ENCODE results near the gene ZNF37A.

Gene ZNF37A

DNA sequence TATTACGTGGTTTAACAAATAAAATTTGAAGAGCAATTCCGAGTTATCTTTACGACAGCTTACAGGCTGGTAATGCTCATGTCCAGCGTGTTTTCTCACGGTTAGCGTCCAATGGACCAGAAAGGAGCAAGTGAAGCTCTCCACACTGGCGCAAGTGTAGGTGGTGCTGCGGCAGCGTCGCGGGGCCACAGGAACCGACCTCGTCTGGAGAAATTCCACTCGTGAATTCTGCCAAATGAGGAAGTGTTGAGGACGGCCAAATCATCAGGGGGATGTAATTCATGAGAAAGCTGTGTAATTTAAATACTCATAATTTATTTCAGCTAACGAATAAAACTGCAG lies 350 bp upstream of the ZNF37A start:
- Histone ChIP-seq H3K4me3 (ENCODE audit: low read depth in 1 of 2, low read length in 2 of 2) (peak overlapping the region; percentile 80 to 94), H3K36me3 (ENCODE audit: control insufficient read depth in 1 of 2, insufficient read depth in 2 of 2, low read length in 2 of 2) (peaks cover 15 to 27% of the 10 kb centered on the region in 2 donors), H3K4me1 (ENCODE audit: control insufficient read depth in 1 of 2, insufficient read depth in 2 of 2, low read length in 2 of 2) (peaks cover 0 to 14% of the 10 kb centered on the region in 2 donors), H3K27ac (ENCODE audit: low read length) (peak overlapping the region; percentile 83), H3K9me3 (ENCODE audit: control insufficient read depth in 1 of 2, low read length in 2 of 2) (no peaks in the 10 kb centered on the region), H3K27me3 (ENCODE audit: low read depth, low read length) (no peaks in the 10 kb centered on the region)

DNA sequence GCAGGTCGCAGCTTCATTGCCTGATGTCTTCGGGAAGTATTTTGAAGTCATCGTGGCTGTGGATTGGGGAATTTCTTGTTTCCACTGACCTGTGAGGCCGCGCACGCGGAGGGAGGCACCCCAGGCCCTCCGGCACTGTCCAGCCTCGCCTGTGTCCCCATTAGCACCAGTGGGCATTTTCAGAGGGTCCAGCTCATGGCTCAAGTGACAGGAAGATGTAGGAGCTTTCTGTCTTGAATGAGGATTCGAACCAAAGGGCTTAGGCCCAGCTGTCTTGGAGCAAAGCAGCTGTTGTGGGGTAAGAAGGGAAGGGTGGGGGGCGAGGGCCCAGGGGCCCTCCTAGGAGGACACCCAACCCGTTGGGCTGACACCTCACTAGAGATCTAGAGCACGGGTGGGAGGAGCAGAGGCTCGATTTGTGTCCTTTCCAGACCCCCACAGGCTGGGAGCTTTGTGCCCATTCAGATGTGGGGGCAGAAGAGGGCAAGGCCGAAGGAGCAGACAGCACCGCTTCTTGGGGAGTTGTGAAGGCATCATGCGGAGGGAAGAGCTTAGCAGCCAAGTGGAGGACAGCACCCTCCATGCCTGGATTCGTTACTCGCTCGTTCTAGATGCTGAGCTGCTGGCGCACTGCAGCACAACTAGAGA lies 914 bp downstream of the ZNF37A start:
- Histone ChIP-seq H3K4me1 (ENCODE audit: control insufficient read depth in 1 of 2, insufficient read depth in 2 of 2, low read length in 2 of 2) (peaks cover 0 to 14% of the 10 kb centered on the region in 2 donors), H3K36me3 (ENCODE audit: control insufficient read depth in 1 of 2, insufficient read depth in 2 of 2, low read length in 2 of 2) (peaks cover 20 to 40% of the 10 kb centered on the region in 2 donors), H3K9me3 (ENCODE audit: control insufficient read depth in 1 of 2, low read length in 2 of 2) (peaks cover 0 to 4% of the 10 kb centered on the region in 2 donors), H3K27me3 (ENCODE audit: low read depth, low read length) (no peaks in the 10 kb centered on the region), H3K27ac (ENCODE audit: low read length) (peak overlapping the region; percentile 83), H3K4me3 (ENCODE audit: low read depth in 1 of 2, low read length in 2 of 2) (peak overlapping the region; percentile 80 to 94)

DNA sequence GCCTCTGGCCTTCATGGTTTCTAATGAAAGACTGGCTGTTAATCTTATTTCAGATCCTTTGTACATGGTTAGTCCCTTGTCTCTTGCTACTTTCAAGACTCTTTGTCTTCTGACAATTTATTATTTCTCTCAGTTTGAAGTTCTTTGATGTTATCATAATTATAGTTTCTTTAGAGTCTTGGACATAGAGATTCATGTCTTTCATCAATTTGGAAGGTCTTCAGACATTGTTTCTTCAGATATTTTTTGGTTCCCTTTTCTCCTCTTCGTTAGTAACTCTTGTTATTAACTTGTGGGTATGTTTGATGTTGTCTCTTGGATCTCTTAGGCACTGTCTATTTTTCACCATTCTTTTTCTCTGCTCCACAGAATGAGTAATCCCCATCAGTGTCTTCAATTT lies 8.7 kb downstream of the ZNF37A start:
- Histone ChIP-seq H3K27me3 (ENCODE audit: low read depth, low read length) (no peaks in the 10 kb centered on the region), H3K4me1 (ENCODE audit: control insufficient read depth in 1 of 2, insufficient read depth in 2 of 2, low read length in 2 of 2) (no peaks in the 10 kb centered on the region), H3K36me3 (ENCODE audit: control insufficient read depth in 1 of 2, insufficient read depth in 2 of 2, low read length in 2 of 2) (peaks cover 35 to 88% of the 10 kb centered on the region in 2 donors), H3K4me3 (ENCODE audit: low read depth in 1 of 2, low read length in 2 of 2) (peak overlapping the region in 1 of 2 donors; percentile 30), H3K9me3 (ENCODE audit: control insufficient read depth in 1 of 2, low read length in 2 of 2) (peaks cover 30 to 57% of the 10 kb centered on the region in 2 donors), H3K27ac (ENCODE audit: low read length) (no peak overlapping the region)

DNA sequence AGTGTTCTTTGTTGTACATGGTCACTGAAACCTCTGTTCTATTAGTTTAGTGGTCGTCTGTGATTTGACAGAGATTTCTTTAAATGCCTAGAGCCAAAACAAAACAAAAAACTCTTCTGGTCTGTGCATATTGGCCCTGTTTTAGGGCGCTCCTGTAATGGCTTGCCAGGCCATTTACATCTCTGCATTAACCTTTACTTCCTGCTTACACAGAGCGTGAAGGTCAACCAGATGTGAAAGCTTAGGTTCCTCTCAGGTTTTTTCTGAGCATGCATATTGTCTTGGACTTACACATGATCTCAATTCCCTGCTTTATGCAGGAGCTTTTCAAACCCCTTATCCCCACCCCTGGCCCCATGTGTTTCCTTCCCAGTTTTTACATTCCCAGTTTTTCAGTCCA lies 9.6 kb downstream of the ZNF37A start:
- peaks cover 30 to 58% of the 10 kb centered on the region in 2 donors for H3K9me3 ChIP-seq (ENCODE audit: control insufficient read depth in 1 of 2, low read length in 2 of 2)
- no peak overlapping the region for H3K27ac ChIP-seq (ENCODE audit: low read length)
- no peaks in the 10 kb centered on the region for H3K4me1 ChIP-seq (ENCODE audit: control insufficient read depth in 1 of 2, insufficient read depth in 2 of 2, low read length in 2 of 2)
- H3K36me3 ChIP-seq (ENCODE audit: control insufficient read depth in 1 of 2, insufficient read depth in 2 of 2, low read length in 2 of 2) = peaks cover 30 to 79% of the 10 kb centered on the region in 2 donors
- H3K27me3 ChIP-seq (ENCODE audit: low read depth, low read length) = no peaks in the 10 kb centered on the region
- peak overlapping the region in 1 of 2 donors; percentile 46 for H3K4me3 ChIP-seq (ENCODE audit: low read depth in 1 of 2, low read length in 2 of 2)

DNA sequence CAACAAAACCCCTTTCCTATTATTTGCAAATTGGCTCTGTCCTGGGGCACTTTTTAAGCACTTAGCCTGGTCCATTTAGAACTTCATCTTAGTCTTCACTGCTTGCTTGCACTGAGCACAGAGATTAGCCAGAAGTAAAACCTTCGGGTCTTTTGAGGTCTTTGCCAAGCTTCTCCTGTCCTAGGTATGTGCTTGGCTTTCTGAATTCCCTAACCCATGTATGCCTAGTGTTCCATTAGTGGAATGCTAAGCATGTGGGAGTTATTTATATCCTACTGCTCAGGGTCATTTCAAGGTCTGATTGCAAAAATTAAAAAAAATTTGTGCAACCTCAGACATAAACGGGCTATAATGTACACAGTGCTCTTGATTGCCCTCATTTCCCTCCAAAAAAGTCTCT lies 18.0 kb downstream of the ZNF37A start:
- H3K36me3 ChIP-seq (ENCODE audit: control insufficient read depth in 1 of 2, insufficient read depth in 2 of 2, low read length in 2 of 2) = peaks cover 22 to 47% of the 10 kb centered on the region in 2 donors
- no peak overlapping the region for H3K27ac ChIP-seq (ENCODE audit: low read length)
- H3K27me3 ChIP-seq (ENCODE audit: low read depth, low read length) = no peaks in the 10 kb centered on the region
- peak overlapping the region in 1 of 2 donors; percentile 45 for H3K4me3 ChIP-seq (ENCODE audit: low read depth in 1 of 2, low read length in 2 of 2)
- H3K4me1 ChIP-seq (ENCODE audit: control insufficient read depth in 1 of 2, insufficient read depth in 2 of 2, low read length in 2 of 2) = no peaks in the 10 kb centered on the region
- peaks cover 35 to 64% of the 10 kb centered on the region in 2 donors for H3K9me3 ChIP-seq (ENCODE audit: control insufficient read depth in 1 of 2, low read length in 2 of 2)

DNA sequence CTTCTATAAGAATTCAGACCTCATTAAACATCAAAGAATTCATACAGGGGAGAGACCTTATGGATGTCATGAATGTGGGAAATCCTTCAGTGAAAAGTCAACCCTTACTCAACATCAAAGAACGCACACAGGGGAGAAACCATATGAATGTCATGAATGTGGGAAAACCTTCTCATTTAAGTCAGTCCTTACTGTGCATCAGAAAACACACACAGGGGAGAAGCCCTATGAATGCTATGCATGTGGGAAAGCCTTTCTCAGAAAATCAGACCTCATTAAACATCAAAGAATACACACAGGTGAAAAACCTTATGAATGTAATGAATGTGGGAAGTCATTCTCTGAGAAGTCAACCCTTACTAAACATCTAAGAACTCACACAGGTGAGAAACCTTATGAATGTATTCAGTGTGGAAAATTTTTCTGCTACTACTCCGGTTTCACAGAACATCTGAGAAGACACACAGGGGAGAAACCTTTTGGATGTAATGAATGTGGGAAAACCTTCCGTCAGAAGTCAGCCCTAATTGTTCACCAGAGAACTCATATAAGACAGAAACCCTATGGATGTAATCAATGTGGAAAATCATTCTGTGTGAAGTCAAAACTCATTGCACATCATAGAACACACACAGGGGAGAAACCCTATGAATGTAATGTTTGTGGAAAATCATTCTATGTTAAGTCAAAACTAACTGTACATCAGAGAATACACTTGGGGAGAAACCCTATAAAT lies 24.1 kb downstream of the ZNF37A start:
- H3K36me3 ChIP-seq (ENCODE audit: control insufficient read depth in 1 of 2, insufficient read depth in 2 of 2, low read length in 2 of 2) = peaks cover 34 to 53% of the 10 kb centered on the region in 2 donors
- no peaks in the 10 kb centered on the region for H3K4me1 ChIP-seq (ENCODE audit: control insufficient read depth in 1 of 2, insufficient read depth in 2 of 2, low read length in 2 of 2)
- peaks cover 70 to 93% of the 10 kb centered on the region in 2 donors for H3K9me3 ChIP-seq (ENCODE audit: control insufficient read depth in 1 of 2, low read length in 2 of 2)
- H3K4me3 ChIP-seq (ENCODE audit: low read depth in 1 of 2, low read length in 2 of 2) = peak overlapping the region; percentile 50 to 52
- H3K27ac ChIP-seq (ENCODE audit: low read length) = no peak overlapping the region
- no peaks in the 10 kb centered on the region for H3K27me3 ChIP-seq (ENCODE audit: low read depth, low read length)

DNA sequence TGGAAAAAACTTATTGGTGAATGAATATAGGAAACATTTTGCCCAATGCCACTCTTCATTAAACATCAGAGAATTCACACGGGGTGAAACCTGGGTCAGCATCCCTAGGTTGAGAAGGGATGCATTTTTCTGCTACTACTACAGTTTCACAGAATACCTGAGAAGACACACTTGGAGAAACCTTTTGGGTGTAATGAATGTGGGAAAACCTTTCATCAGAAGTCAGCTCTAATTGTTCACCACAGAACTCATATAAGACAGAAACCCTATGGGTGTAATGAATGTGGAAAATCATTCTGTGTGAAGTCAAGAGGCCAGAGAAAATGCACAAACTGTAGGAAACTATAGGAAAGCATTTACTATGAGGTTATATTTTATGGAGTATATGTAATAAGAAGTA lies 24.9 kb downstream of the ZNF37A start:
- Histone ChIP-seq H3K4me1 (ENCODE audit: control insufficient read depth in 1 of 2, insufficient read depth in 2 of 2, low read length in 2 of 2) (no peaks in the 10 kb centered on the region), H3K4me3 (ENCODE audit: low read depth in 1 of 2, low read length in 2 of 2) (peak overlapping the region; percentile 43 to 50), H3K27me3 (ENCODE audit: low read depth, low read length) (no peaks in the 10 kb centered on the region), H3K9me3 (ENCODE audit: control insufficient read depth in 1 of 2, low read length in 2 of 2) (peaks cover 64 to 95% of the 10 kb centered on the region in 2 donors), H3K36me3 (ENCODE audit: control insufficient read depth in 1 of 2, insufficient read depth in 2 of 2, low read length in 2 of 2) (peaks cover 30 to 46% of the 10 kb centered on the region in 2 donors), H3K27ac (ENCODE audit: low read length) (no peak overlapping the region)

DNA sequence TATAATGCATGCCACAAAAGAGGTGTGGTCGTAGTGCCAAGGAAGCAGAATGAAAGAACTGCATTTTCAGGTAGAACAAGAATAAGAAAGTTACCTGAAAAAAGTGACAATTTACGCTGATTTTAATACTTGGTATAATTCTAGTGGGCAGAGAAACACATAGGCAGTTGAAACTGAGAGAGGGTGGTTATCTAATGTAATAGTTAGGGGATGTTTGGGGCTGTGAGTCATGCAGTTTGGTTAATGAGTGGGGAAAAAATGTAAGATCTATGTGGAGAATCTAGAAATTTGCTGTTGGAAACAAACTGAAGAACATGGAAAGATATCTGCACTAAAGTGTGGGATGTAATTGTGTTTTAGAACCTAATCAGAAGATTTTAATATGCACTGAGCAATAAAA lies 33.7 kb downstream of the ZNF37A start:
- no peak overlapping the region for H3K27ac ChIP-seq (ENCODE audit: low read length)
- no peaks in the 10 kb centered on the region for H3K4me1 ChIP-seq (ENCODE audit: control insufficient read depth in 1 of 2, insufficient read depth in 2 of 2, low read length in 2 of 2)
- peak overlapping the region in 1 of 2 donors; percentile 38 for H3K4me3 ChIP-seq (ENCODE audit: low read depth in 1 of 2, low read length in 2 of 2)
- peaks cover 29 to 82% of the 10 kb centered on the region in 2 donors for H3K9me3 ChIP-seq (ENCODE audit: control insufficient read depth in 1 of 2, low read length in 2 of 2)
- H3K27me3 ChIP-seq (ENCODE audit: low read depth, low read length) = no peaks in the 10 kb centered on the region
- peaks cover 0 to 12% of the 10 kb centered on the region in 2 donors for H3K36me3 ChIP-seq (ENCODE audit: control insufficient read depth in 1 of 2, insufficient read depth in 2 of 2, low read length in 2 of 2)

DNA sequence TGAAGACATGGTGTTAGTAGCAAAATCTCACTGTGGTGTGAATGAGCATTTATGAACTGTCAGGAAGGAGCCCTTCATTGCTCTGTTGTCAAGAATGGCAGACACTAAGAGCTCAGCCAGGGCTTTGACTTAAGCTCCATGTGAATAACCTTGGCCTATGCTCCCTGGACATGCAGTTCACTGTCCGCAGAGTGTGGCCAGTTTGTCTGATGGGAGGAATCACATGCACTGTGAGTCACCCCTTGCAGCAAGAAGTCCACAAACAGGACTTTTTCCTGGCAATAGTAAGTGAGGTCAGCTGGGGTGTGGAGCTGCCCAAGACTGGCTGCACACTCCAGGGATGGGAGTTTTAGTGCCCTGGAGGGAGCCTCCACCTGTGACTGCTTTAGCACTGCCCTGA lies 49.5 kb downstream of the ZNF37A start:
- H3K36me3 ChIP-seq (ENCODE audit: control insufficient read depth in 1 of 2, insufficient read depth in 2 of 2, low read length in 2 of 2) = peaks cover 0 to 10% of the 10 kb centered on the region in 2 donors
- no peak overlapping the region for H3K4me3 ChIP-seq (ENCODE audit: low read depth in 1 of 2, low read length in 2 of 2)
- no peaks in the 10 kb centered on the region for H3K27me3 ChIP-seq (ENCODE audit: low read depth, low read length)
- no peak overlapping the region for H3K27ac ChIP-seq (ENCODE audit: low read length)
- H3K9me3 ChIP-seq (ENCODE audit: control insufficient read depth in 1 of 2, low read length in 2 of 2) = peaks cover 0 to 6% of the 10 kb centered on the region in 2 donors
- no peaks in the 10 kb centered on the region for H3K4me1 ChIP-seq (ENCODE audit: control insufficient read depth in 1 of 2, insufficient read depth in 2 of 2, low read length in 2 of 2)

DNA sequence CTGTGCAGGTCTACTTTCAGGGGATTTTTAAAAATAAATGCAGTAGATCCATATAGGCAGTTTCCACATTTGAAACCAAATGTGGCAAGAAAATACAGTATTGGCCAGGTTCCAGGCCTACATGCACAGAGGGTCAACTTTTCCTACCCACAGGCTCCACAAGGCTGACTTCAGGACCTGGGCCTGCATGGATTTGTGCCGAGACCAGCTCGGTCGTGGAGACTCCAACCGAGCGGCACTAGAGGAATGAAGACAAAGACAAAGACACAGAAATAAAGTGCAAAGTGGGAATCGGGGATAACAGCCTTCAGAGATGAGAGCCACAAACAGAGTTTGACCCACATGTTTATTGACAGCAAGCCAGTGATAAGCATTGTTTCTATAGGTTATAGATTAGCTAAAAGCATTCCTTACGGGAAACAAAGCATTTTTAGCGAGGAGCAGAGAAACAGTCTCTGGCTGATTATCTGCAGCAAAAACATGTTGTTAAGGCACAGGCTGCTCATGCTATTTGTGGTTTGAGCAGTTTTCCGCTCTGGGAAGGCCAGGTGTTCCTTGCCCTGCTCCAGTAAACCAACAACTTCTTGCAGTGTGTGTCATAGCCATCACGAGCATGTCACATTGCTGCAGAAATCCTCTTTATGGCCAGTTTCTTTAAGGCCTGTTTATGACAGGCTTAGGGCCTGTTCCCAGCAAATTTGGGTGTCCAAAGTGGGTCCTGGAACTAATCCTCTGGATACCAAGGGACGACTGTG lies 52.6 kb downstream of the ZNF37A start:
- H3K27ac ChIP-seq (ENCODE audit: low read length) = no peak overlapping the region
- H3K27me3 ChIP-seq (ENCODE audit: low read depth, low read length) = no peaks in the 10 kb centered on the region
- H3K9me3 ChIP-seq (ENCODE audit: control insufficient read depth in 1 of 2, low read length in 2 of 2) = peaks cover 0 to 12% of the 10 kb centered on the region in 2 donors
- H3K36me3 ChIP-seq (ENCODE audit: control insufficient read depth in 1 of 2, insufficient read depth in 2 of 2, low read length in 2 of 2) = no peaks in the 10 kb centered on the region
- H3K4me3 ChIP-seq (ENCODE audit: low read depth in 1 of 2, low read length in 2 of 2) = no peak overlapping the region
- H3K4me1 ChIP-seq (ENCODE audit: control insufficient read depth in 1 of 2, insufficient read depth in 2 of 2, low read length in 2 of 2) = no peaks in the 10 kb centered on the region

DNA sequence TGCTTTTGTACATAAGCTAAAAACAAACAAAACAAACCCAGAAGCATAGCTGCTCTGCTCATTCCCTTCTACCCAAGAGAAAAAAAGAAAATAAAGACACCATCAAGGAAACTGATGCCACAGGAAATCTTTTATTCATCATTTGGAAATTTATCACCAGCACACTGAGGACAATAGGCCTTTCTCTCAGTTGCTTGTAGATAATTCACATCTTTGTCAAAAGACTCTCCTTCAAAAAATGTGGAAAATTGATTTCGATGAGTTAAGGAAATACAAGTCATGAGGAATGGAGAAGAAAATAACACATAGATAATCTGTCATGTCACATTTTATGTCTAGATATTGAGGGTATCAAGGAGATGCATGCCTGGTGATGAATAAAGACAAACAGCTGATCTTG lies 53.5 kb downstream of the ZNF37A start:
- no peaks in the 10 kb centered on the region for H3K27me3 ChIP-seq (ENCODE audit: low read depth, low read length)
- H3K4me1 ChIP-seq (ENCODE audit: control insufficient read depth in 1 of 2, insufficient read depth in 2 of 2, low read length in 2 of 2) = no peaks in the 10 kb centered on the region
- no peak overlapping the region for H3K4me3 ChIP-seq (ENCODE audit: low read depth in 1 of 2, low read length in 2 of 2)
- no peak overlapping the region for H3K27ac ChIP-seq (ENCODE audit: low read length)
- no peaks in the 10 kb centered on the region for H3K36me3 ChIP-seq (ENCODE audit: control insufficient read depth in 1 of 2, insufficient read depth in 2 of 2, low read length in 2 of 2)
- H3K9me3 ChIP-seq (ENCODE audit: control insufficient read depth in 1 of 2, low read length in 2 of 2) = peaks cover 0 to 12% of the 10 kb centered on the region in 2 donors

Measured in muscle layer of duodenum (tissue), 2 donors.